IPS-18a (cell line): ENCODE results near the gene ITGB7.

Experiments used
- H3K27ac ChIP-seq: one replicate; pipeline ENCODE4 v1.5.1; 2013; ENCODE audit warnings: low read length
- H3K27me3 ChIP-seq: one replicate; pipeline ENCODE4 v1.6.1; 2013; ENCODE audit warnings: mild to moderate bottlenecking, low read length; ENCODE audit not compliant: control insufficient read depth, insufficient read depth
- H3K36me3 ChIP-seq: one replicate; pipeline ENCODE4 v1.6.1; 2013; ENCODE audit warnings: low read depth, low read length; ENCODE audit not compliant: control insufficient read depth
- H3K4me1 ChIP-seq: one replicate; pipeline ENCODE4 v1.6.1; 2013; ENCODE audit warnings: low read depth, low read length; ENCODE audit not compliant: control insufficient read depth
- H3K4me3 ChIP-seq: one replicate; pipeline ENCODE4 v1.5.1; 2013; ENCODE audit warnings: low read length
- H3K9ac ChIP-seq: one replicate; pipeline ENCODE4 v1.6.1; 2013; ENCODE audit warnings: mild to moderate bottlenecking, low read length, moderate library complexity
- H3K9me3 ChIP-seq: one replicate; pipeline ENCODE4 v1.6.1; 2013; ENCODE audit warnings: low read depth, low read length; ENCODE audit not compliant: control insufficient read depth

The ITGB7 gene

GRCh38 chr12:53143355-53143754, 63.7 kb downstream of the ITGB7 start:
- no peak overlapping the region for H3K27ac ChIP-seq
- no peak overlapping the region for H3K4me3 ChIP-seq
- no peaks in the 10 kb centered on the region for H3K27me3 ChIP-seq
- peaks cover 5% of the 10 kb centered on the region for H3K9me3 ChIP-seq
- H3K36me3 ChIP-seq = no peaks in the 10 kb centered on the region
- H3K4me1 ChIP-seq = no peaks in the 10 kb centered on the region
- no peak overlapping the region for H3K9ac ChIP-seq
